Panc1 (cell line): ENCODE results near the gene SLC10A1.

ENCODE experiments used
- SIN3A ChIP-seq: IDR thresholded peaks from 2 replicates; pipeline ENCODE4 v1.6.1; 2012; ENCODE audit warnings: low read depth, mild to moderate bottlenecking, low read length, moderate library complexity, borderline replicate concordance; ENCODE audit not compliant: insufficient read depth
- TF ChIP-seq, protein P1 (sequence below): fragments of 450-650 bp; IDR thresholded peaks from 2 replicates; pipeline ENCODE4 v1.5.1; 2017; ENCODE audit warnings: mild to moderate bottlenecking

GRCh38 chr14:69755784-69756183 is 41.3 kb downstream of the SLC10A1 start:
- TF ChIP-seq, protein P1, sequence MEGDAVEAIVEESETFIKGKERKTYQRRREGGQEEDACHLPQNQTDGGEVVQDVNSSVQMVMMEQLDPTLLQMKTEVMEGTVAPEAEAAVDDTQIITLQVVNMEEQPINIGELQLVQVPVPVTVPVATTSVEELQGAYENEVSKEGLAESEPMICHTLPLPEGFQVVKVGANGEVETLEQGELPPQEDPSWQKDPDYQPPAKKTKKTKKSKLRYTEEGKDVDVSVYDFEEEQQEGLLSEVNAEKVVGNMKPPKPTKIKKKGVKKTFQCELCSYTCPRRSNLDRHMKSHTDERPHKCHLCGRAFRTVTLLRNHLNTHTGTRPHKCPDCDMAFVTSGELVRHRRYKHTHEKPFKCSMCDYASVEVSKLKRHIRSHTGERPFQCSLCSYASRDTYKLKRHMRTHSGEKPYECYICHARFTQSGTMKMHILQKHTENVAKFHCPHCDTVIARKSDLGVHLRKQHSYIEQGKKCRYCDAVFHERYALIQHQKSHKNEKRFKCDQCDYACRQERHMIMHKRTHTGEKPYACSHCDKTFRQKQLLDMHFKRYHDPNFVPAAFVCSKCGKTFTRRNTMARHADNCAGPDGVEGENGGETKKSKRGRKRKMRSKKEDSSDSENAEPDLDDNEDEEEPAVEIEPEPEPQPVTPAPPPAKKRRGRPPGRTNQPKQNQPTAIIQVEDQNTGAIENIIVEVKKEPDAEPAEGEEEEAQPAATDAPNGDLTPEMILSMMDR, result no peak
- no peak for TF ChIP-seq SIN3A
